PC-9 (cell line): ENCODE data around the gene WNT9B. TPM values are rescaled to one million over a fixed set of nuclear protein-coding genes. Genes with fewer than 3 reads are reported as not detected.

Experiments
- BruUV-seq: library from RNA; stranded (reverse); fragments of 400-500 nt; replicated peaks from 2 replicates; lab custom pipeline; 2021; lab: Mats Ljungman, UMichigan
- CTCF ChIA-PET: fragments of 300-600 bp; sonication (Branson Sonifier 250); formaldehyde crosslinking; loops from one replicate; lab custom pipeline; 2022; ENCODE audit warnings: antibody characterized with exemption; lab: Charles Lee
- POLR2A ChIA-PET: fragments of 300-600 bp; sonication (Branson Sonifier 250); formaldehyde crosslinking; loops from one replicate; lab custom pipeline; 2022; ENCODE audit warnings: antibody characterized with exemption; ENCODE audit not compliant: unreplicated experiment; lab: Charles Lee
- DNase-seq, 2 experiments: peaks; one replicate each; pipeline versions ENCODE4 v3.0.0 to v3.0.0-alpha.2; 2015 to 2022; ENCODE audit warnings: mixed read lengths in 1 of 2
- H2AFZ ChIP-seq: fragments of 200-600 bp; sonication (generic); 2 replicates; pipeline ENCODE4 v1.8.1; 2017; ENCODE audit warnings: antibody characterized with exemption
- H3F3A ChIP-seq: fragments of 200-600 bp; sonication (generic); 2 replicates; pipeline ENCODE4 v1.8.1; 2017; ENCODE audit warnings: antibody characterized with exemption, mild to moderate bottlenecking, low read depth; ENCODE audit not compliant: insufficient read depth
- H3K27ac ChIP-seq: fragments of 200-600 bp; sonication (generic); 2 replicates; pipeline ENCODE4 v1.6.1; 2016; ENCODE audit warnings: mixed run types
- H3K27me3 ChIP-seq: fragments of 200-600 bp; sonication (generic); 2 replicates; pipeline ENCODE4 v1.6.1; 2016; ENCODE audit warnings: low read depth, mixed run types; ENCODE audit not compliant: insufficient read depth
- H3K36me3 ChIP-seq: fragments of 200-600 bp; sonication (generic); 2 replicates; pipeline ENCODE4 v1.6.1; 2016; ENCODE audit warnings: low read depth, mixed run types
- H3K4me1 ChIP-seq: fragments of 200-600 bp; sonication (generic); replicated peaks from 2 replicates; pipeline ENCODE4 v1.6.1; 2016; ENCODE audit warnings: mixed run types; ENCODE audit not compliant: insufficient read depth
- H3K4me2 ChIP-seq: fragments of 200-600 bp; sonication (generic); 2 replicates; pipeline ENCODE4 v1.6.1; 2017; ENCODE audit warnings: mixed run types
- H3K4me3 ChIP-seq: fragments of 200-600 bp; sonication (generic); 2 replicates; pipeline ENCODE4 v1.6.1; 2016; ENCODE audit warnings: mixed run types
- H3K79me2 ChIP-seq: fragments of 200-600 bp; sonication (generic); 2 replicates; pipeline ENCODE4 v1.6.1; 2017; ENCODE audit warnings: low read depth, mixed run types
- H3K9me2 ChIP-seq: fragments of 200-600 bp; sonication (generic); 2 replicates; pipeline ENCODE4 v1.8.1; 2017; ENCODE audit warnings: mild to moderate bottlenecking; ENCODE audit not compliant: insufficient read depth
- H3K9me3 ChIP-seq: fragments of 200-600 bp; sonication (generic); 2 replicates; pipeline ENCODE4 v1.8.1; 2016; ENCODE audit warnings: low read depth; ENCODE audit not compliant: insufficient read depth
- H4K20me1 ChIP-seq: fragments of 200-600 bp; sonication (generic); 2 replicates; pipeline ENCODE4 v1.8.1; 2017; ENCODE audit not compliant: insufficient read depth
- CTCF ChIP-seq: fragments of 200-600 bp; sonication (generic); conservative IDR thresholded peaks from 2 replicates; pipeline ENCODE4 v1.6.1; 2017; ENCODE audit warnings: mixed run types, antibody characterized with exemption, mild to moderate bottlenecking, moderate library complexity
- EZH2 ChIP-seq: fragments of 200-600 bp; sonication (generic); IDR thresholded peaks from 2 replicates; pipeline ENCODE4 v1.8.0; 2017; ENCODE audit warnings: antibody characterized with exemption, low read depth
- intact Hi-C: fragments of 100-400 bp; cut with micrococcal nuclease; formaldehyde crosslinking; loops from one replicate; pipeline ENCODE4 v1.10.0; 2022; ENCODE audit not compliant: unreplicated experiment
- total RNA-seq: library from RNA; stranded (reverse); gene quantifications from 2 replicates; pipeline ENCODE4 v1.2.3, GENCODE V29; 2021

WNT9B gene
- total RNA-seq, 1 experiment from 2014 or later = not detected

- H3K79me2 ChIP-seq = no peaks in the 10 kb centered on the region
- CTCF ChIA-PET = no interaction called here
- no peak overlapping the region for H3K4me2 ChIP-seq
- H4K20me1 ChIP-seq = no peaks in the 10 kb centered on the region
- no peaks in the 10 kb centered on the region for H3K36me3 ChIP-seq
- intact Hi-C loops = no loop called here
- no peak for DNase-seq
- H3K27me3 ChIP-seq = no peaks in the 10 kb centered on the region
- H3K9me2 ChIP-seq = no peaks in the 10 kb centered on the region
- no peak overlapping the region for H3K27ac ChIP-seq
- no peaks in the 10 kb centered on the region for H3F3A ChIP-seq
- no peak overlapping the region for H3K4me3 ChIP-seq
- H3K9me3 ChIP-seq = no peaks in the 10 kb centered on the region
- no TSS peak for BruUV-seq
- POLR2A ChIA-PET = no interaction called here
- TF ChIP-seq CTCF = no peak
- TF ChIP-seq EZH2 = no peak
- H2AFZ ChIP-seq = no peak overlapping the region
- no peaks in the 10 kb centered on the region for H3K4me1 ChIP-seq
Observed at GRCh38 chr17:46827274-46827673, 24.1 kb upstream of the WNT9B start.

GRCh38 chr17:46831573-46832330 lies 19.6 kb upstream of the WNT9B start:
- CTCF ChIA-PET = no interaction called here
- H3K9me2 ChIP-seq = no peaks in the 10 kb centered on the region

GRCh38 chr17:46832331-46832821 lies 19.0 kb upstream of the WNT9B start:
- Histone ChIP-seq H3K27ac (no peak overlapping the region), H3K4me2 (no peak overlapping the region), H3K36me3 (no peaks in the 10 kb centered on the region), H3K9me2 (no peaks in the 10 kb centered on the region), H3K27me3 (no peaks in the 10 kb centered on the region), H3K79me2 (no peaks in the 10 kb centered on the region), H3K9me3 (no peaks in the 10 kb centered on the region), H4K20me1 (no peaks in the 10 kb centered on the region), H2AFZ (no peak overlapping the region), H3K4me3 (no peak overlapping the region), H3F3A (no peaks in the 10 kb centered on the region), H3K4me1 (0 out of 2 replicates have a peak, but pooled peaks cover 5% of the 10 kb centered on the region)
- no TSS peak for BruUV-seq
- POLR2A ChIA-PET = interaction anchor here (0.7 kb wide), 1 partner anchor 931 kb away, joined by 7 read pairs; no protein-coding TSS in a partner anchor
- intact Hi-C loops = no loop called here
- CTCF ChIA-PET = no interaction called here
- DNase-seq = no peak
- TF ChIP-seq EZH2 (no peak), CTCF (no peak)

More at GRCh38 chr17:46831573-46832330, 19.6 kb upstream of the WNT9B start:
- H3F3A ChIP-seq = no peaks in the 10 kb centered on the region
- BruUV-seq = no TSS peak
- no peak overlapping the region for H3K4me3 ChIP-seq
- no peak overlapping the region for H3K4me2 ChIP-seq
- H4K20me1 ChIP-seq = no peaks in the 10 kb centered on the region
- 0 out of 2 replicates have a peak, but pooled peaks cover 5% of the 10 kb centered on the region for H3K4me1 ChIP-seq
- no peak overlapping the region for H2AFZ ChIP-seq
- H3K79me2 ChIP-seq = no peaks in the 10 kb centered on the region
- DNase-seq = no peak
- no peaks in the 10 kb centered on the region for H3K9me3 ChIP-seq
- no peaks in the 10 kb centered on the region for H3K27me3 ChIP-seq
- no peak overlapping the region for H3K27ac ChIP-seq
- H3K36me3 ChIP-seq = no peaks in the 10 kb centered on the region
- POLR2A ChIA-PET = no interaction called here
- intact Hi-C loops = no loop called here
- no peak for TF ChIP-seq CTCF
- no peak for TF ChIP-seq EZH2
